Keratinocyte (primary cell): Measurements from ENCODE around the gene ZNF516. TPM values are rescaled to one million over a fixed set of nuclear protein-coding genes. Genes with fewer than 3 reads are reported as not detected.
A peak's percentile ranks its signal among the peaks of the same experiment; 100 is the strongest.

Experiments
- DNase-seq: peaks from one replicate; pipeline ENCODE4 v3.0.0-alpha.2; 2011; ENCODE audit warnings: low read depth, missing footprints, low spot score
- FAIRE-seq: peaks from 2 replicates; lab custom pipeline; 2011; peaks lifted over from hg19 to GRCh38; lab: Jason Lieb, UNC
- H2AFZ ChIP-seq: 2 replicates; pipeline ENCODE4 v1.6.0; 2012; ENCODE audit warnings: low read length, control low read depth, inconsistent platforms; ENCODE audit not compliant: control insufficient read depth
- H3K27ac ChIP-seq: 2 replicates; pipeline ENCODE4 v1.5.1; 2011; ENCODE audit warnings: low read length; ENCODE audit not compliant: control insufficient read depth, insufficient read depth
- H3K27me3 ChIP-seq: 3 replicates; pipeline ENCODE4 v1.6.0; 2011; ENCODE audit warnings: low read length; ENCODE audit not compliant: control insufficient read depth, insufficient read depth; ENCODE audit errors: extremely low read depth
- H3K36me3 ChIP-seq, 2 experiments: 2 replicates in 1 of 2; 3 replicates in 1 of 2; pipeline ENCODE4 v1.5.1; 2011; ENCODE audit warnings: low read length in 2 of 2, mild to moderate bottlenecking in 1 of 2; ENCODE audit not compliant: control insufficient read depth in 2 of 2, insufficient read depth in 2 of 2; ENCODE audit errors: extremely low read depth in 1 of 2
- H3K4me1 ChIP-seq: 3 replicates; pipeline ENCODE4 v1.5.1; 2011; ENCODE audit warnings: low read length; ENCODE audit not compliant: control insufficient read depth, insufficient read depth; ENCODE audit errors: extremely low read depth
- H3K4me2 ChIP-seq: 3 replicates; pipeline ENCODE4 v1.6.0; 2011; ENCODE audit warnings: low read depth, low read length; ENCODE audit not compliant: control insufficient read depth, insufficient read depth; ENCODE audit errors: extremely low read depth
- H3K4me3 ChIP-seq, 3 experiments: fragments of 200-600 bp in 1 of 3; sonication (generic) in 1 of 3; 2 replicates in 2 of 3; 3 replicates in 1 of 3; pipeline ENCODE4 v1.5.1; 2011 to 2016; ENCODE audit warnings: low read length in 3 of 3, mild to moderate bottlenecking in 3 of 3, control low read depth in 2 of 3, inconsistent platforms in 1 of 3, low read depth in 1 of 3, mixed read lengths in 1 of 3, mixed run types in 1 of 3, moderate library complexity in 1 of 3; ENCODE audit not compliant: control insufficient read depth in 2 of 3, insufficient read depth in 2 of 3; ENCODE audit errors: extremely low read depth in 1 of 3
- H3K79me2 ChIP-seq: 2 replicates; pipeline ENCODE4 v1.6.0; 2012; ENCODE audit warnings: low read length; ENCODE audit not compliant: control insufficient read depth, insufficient read depth
- H3K9ac ChIP-seq: 3 replicates; pipeline ENCODE4 v1.6.0; 2011; ENCODE audit warnings: low read length; ENCODE audit not compliant: control insufficient read depth, insufficient read depth; ENCODE audit errors: extremely low read depth
- H3K9me1 ChIP-seq: 3 replicates; pipeline ENCODE4 v1.6.0; 2011; ENCODE audit warnings: low read length; ENCODE audit not compliant: control insufficient read depth, insufficient read depth; ENCODE audit errors: extremely low read depth
- H3K9me3 ChIP-seq: 2 replicates; pipeline ENCODE4 v1.5.1; 2012; ENCODE audit warnings: low read depth, low read length; ENCODE audit not compliant: control insufficient read depth
- H4K20me1 ChIP-seq: 3 replicates; pipeline ENCODE4 v1.6.0; 2011; ENCODE audit warnings: low read length; ENCODE audit not compliant: control insufficient read depth, insufficient read depth; ENCODE audit errors: extremely low read depth
- CTCF ChIP-seq, 3 experiments: IDR thresholded peaks in 1 of 3; conservative IDR thresholded peaks in 1 of 3; optimal IDR thresholded peaks in 1 of 3; 2 replicates in 2 of 3; 3 replicates in 1 of 3; pipeline versions ENCODE3 to v1.5.1; 2011; ENCODE audit warnings: low read length in 3 of 3, mild to moderate bottlenecking in 3 of 3, moderate library complexity in 2 of 3, control low read depth in 1 of 3, inconsistent platforms in 1 of 3; ENCODE audit not compliant: insufficient read depth in 2 of 3; ENCODE audit errors: extremely low read depth in 1 of 3
- EZH2 ChIP-seq: IDR thresholded peaks from one replicate; pipeline ENCODE4 v1.6.1; 2012; ENCODE audit warnings: inconsistent platforms, mild to moderate bottlenecking, low read length, moderate library complexity
- dilution Hi-C: fragments of 300-500 bp; cut with MboI; formaldehyde crosslinking; loops from one replicate; pipeline ENCODE4 v1.7.0; 2020; ENCODE audit warnings: low sequenced_read_pairs; ENCODE audit not compliant: extremely low pct_ligation_motif_present
- polyA plus RNA-seq, 5 experiments: library from polyadenylated mRNA; depleted of rRNA in 3 of 5; stranded (reverse) in 3 of 5; stranded (forward) in 1 of 5; unstranded in 1 of 5; fragments of >200 nt; gene quantifications; 1 replicate in 1 of 5; 2 replicates in 3 of 5; 3 replicates in 1 of 5; pipeline versions ENCODE4 v1.2.1 to v1.2.3, GENCODE V29; 2011 to 2012; ENCODE audit warnings: missing spikeins in 2 of 5, low read depth in 1 of 5, low replicate concordance in 1 of 5

Gene ZNF516
- polyA plus RNA-seq, 1 donor (not counting 4 experiments of a cell fraction or from before 2014, with no cell fraction given), result 9.3 TPM

GRCh38 chr18:76490670-76491472 is 4.2 kb downstream of the ZNF516 start:
- H3K9me3 ChIP-seq, result no peaks in the 10 kb centered on the region
- H3K9me1 ChIP-seq, result no peaks in the 10 kb centered on the region
- peak overlapping the region; percentile 78 to 85 (median 79) for H3K4me3 ChIP-seq
- dilution Hi-C loops, result no loop called here
- peak overlapping the region; percentile 87 for H3K4me2 ChIP-seq
- peaks cover 32% of the 10 kb centered on the region for H3K4me1 ChIP-seq
- H2AFZ ChIP-seq, result peak overlapping the region; percentile 13
- TF ChIP-seq CTCF (optimal IDR thresholded peaks at IDR 0.05 in 1 of 3, IDR thresholded peaks at IDR 0.05 in 1 of 3, conservative IDR thresholded peaks at IDR 0.05 in 1 of 3; ENCODE audit: extremely low read depth in 1 of 3, insufficient read depth in 2 of 3, low read length in 3 of 3), result no peak
- no peak for TF ChIP-seq EZH2
- peaks cover 7% of the 10 kb centered on the region for H4K20me1 ChIP-seq
- H3K36me3 ChIP-seq, result peaks cover 0 to 2% of the 10 kb centered on the region in 2 experiments
- no peaks in the 10 kb centered on the region for H3K27me3 ChIP-seq
- peak overlapping the region; percentile 69 for H3K27ac ChIP-seq
- DNase-seq (no peak), FAIRE-seq (no peak)
- peaks cover 59% of the 10 kb centered on the region for H3K79me2 ChIP-seq
- peak overlapping the region; percentile 79 for H3K9ac ChIP-seq

- no peaks in the 10 kb centered on the region for H3K9me1 ChIP-seq
- no peak for FAIRE-seq
- H3K4me2 ChIP-seq, result peak overlapping the region; percentile 87
- peaks cover 67% of the 10 kb centered on the region for H3K79me2 ChIP-seq
- TF ChIP-seq CTCF (optimal IDR thresholded peaks at IDR 0.05 in 1 of 3, IDR thresholded peaks at IDR 0.05 in 1 of 3, conservative IDR thresholded peaks at IDR 0.05 in 1 of 3; ENCODE audit: extremely low read depth in 1 of 3, insufficient read depth in 2 of 3, low read length in 3 of 3) (no peak), EZH2 (no peak)
- no peaks in the 10 kb centered on the region for H3K27me3 ChIP-seq
- peak overlapping the region; percentile 78 to 85 (median 79) for H3K4me3 ChIP-seq
- H4K20me1 ChIP-seq, result peaks cover 7% of the 10 kb centered on the region
- dilution Hi-C loops, result no loop called here
- H3K9ac ChIP-seq, result peak overlapping the region; percentile 79
- peaks cover 27% of the 10 kb centered on the region for H3K4me1 ChIP-seq
- no peak for DNase-seq
- H3K27ac ChIP-seq, result peak overlapping the region; percentile 69
- H3K36me3 ChIP-seq, result peaks cover 0 to 2% of the 10 kb centered on the region in 2 experiments
- H2AFZ ChIP-seq, result no peak overlapping the region
- H3K9me3 ChIP-seq, result no peaks in the 10 kb centered on the region
Observed at GRCh38 chr18:76490033-76490432, 5.0 kb downstream of the ZNF516 start.
